NCI-H748 (cell line): ENCODE results near the gene MDH1.
"Not testable (repeated sequence)": the region's sequence is repeated elsewhere in the genome, so short reads cannot be mapped to it uniquely, and the experiment has no call there.

Experiments used
- DNase-seq: peaks from one replicate; lab custom pipeline; 2025; ENCODE audit not compliant: unreplicated experiment; lab: John Stamatoyannopoulos, UW

The MDH1 gene

DNA sequence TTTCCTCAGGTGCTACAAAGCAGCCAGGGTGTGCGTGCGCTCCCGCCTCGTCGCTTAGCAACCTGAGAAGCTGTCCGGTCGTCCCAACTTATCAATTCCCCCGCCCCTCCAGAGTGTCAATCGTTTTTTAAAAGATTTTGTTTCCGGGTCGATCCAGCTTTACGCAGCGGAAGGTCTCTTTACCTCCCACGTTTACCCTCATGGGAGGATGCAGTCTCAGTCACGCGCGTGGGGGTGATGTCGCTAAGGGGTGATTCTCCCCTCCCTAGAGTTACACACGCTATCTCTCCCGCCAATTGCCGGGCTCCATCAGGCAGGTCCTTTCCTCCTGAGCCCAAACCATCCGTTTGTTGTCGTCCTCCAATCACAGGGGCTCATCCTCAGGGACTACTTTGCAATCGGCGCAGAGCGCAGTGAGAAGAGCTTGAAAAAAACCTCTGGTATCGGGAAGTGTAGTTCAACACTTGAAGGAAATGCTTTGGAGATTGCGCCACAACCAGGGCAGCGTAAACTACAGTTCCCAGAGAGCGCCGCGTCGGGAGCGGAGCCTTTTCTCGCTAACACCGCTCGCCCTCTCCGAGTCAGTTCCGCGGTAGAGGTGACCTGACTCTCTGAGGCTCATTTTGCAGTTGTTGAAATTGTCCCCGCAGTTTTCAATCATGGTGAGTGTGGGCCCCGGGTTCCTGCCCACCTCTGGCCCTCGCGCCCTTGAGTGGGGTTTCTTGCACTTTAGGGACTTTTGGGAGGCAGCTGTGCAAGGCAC, at the start of gene MDH1, which contains the start of gene WDPCP:
MDH1 (plus strand) TSS at position 579 of the 763 bp plus-strand sequence; CDS start at position 660, 81 bp downstream.
WDPCP (minus strand) TSS at position 93 of the 763 bp plus-strand sequence. CDS start 206 bp downstream, outside the sequence.
- peak; percentile 98 for DNase-seq

GRCh38 chr2:63539416-63540162, 49.2 kb upstream of the MDH1 start:
- no peak for DNase-seq

DNA sequence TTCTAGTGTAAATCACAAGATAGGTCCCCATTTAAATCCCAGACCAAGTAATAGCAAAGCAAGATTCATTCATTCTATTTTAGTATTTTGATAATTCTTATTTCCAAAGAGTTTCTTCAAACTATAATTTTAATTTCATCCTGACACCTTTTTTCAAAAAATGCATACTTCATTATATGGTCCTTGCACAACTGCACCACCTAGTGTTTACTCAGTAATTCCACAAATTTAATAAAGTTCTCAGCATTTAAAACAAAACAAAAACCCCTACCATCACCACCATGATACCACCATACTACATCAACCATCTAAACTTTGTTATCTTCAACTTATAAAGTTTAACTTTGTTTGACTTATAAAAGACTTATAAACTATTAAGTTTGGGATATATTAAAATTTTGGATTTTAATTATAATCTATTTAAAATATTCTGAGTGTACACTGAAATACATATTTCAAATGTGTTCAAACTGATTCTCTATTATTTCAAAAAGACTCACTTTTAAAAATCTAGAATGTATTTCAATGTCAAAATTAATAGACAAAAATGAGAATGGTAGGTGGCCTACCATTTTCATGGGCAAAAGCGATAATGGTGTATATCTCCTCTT, 44.6 kb upstream of the MDH1 start:
- peak; percentile 13 for DNase-seq

DNA sequence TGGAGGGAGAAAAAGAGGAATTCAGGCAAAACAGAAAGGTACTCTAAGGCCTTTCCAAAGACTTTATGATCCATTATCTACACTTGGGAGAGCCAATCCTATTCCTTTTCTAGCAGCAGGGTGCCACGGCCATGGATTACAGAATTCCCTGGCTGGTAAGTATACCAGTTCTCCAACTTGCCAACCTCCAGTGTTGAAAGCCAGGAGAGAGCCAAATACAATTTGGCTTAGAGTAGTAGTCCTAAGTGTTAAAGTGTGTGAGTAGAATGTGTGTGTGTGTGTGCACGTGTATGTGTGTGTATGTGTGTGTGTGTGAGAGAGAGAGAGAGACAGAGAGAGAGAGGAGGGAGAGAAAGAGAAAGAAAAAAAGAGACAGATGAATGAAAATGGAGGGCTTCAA, 43.7 kb upstream of the MDH1 start:
- no peak for DNase-seq

DNA sequence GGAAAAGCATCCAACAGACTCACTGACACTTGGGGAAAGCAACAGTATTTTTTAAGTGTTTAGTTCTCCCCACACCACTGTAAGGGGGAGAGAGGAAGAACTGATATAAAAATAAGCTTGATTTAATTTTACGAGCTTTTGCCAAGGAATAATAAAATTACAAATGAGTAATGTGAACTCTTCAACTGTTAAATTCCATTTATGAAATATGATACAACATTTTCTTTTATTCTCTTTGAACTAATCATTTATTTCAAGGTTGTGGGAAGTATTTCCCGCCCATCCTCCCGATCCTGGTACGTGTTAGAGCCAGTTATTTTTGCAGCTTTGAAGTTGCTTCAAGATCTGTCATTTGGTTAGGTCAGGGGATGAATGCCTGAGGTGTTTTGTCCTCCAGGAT, 35.7 kb upstream of the MDH1 start:
- DNase-seq, result no peak

DNA sequence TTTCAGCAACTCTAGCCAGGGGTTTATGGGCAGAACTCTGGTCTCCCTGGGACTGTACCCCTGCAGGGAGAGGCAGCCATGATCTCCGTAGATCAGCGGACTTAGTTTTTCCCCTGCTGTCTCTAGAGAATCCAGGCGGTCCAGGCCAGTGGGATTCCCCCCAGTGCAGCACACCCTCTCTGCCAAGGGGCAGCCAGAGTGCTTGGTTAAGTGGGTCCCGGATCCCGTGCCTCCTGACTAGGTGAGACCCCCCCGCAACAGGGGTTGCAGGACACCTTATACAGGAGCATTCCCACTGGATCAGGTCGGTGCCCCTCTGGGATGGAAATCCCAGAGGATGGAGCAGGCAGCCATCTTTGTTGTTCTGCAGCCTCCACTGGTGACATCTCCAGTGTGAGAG, 33.5 kb upstream of the MDH1 start:
- DNase-seq, result no peak

GRCh38 chr2:63555931-63556330, 32.8 kb upstream of the MDH1 start:
- peak; percentile 5 for DNase-seq

GRCh38 chr2:63557819-63558218, 30.9 kb upstream of the MDH1 start:
- DNase-seq, result not testable (repeated sequence)

GRCh38 chr2:63558922-63559321, 29.8 kb upstream of the MDH1 start:
- DNase-seq, result not testable (repeated sequence)

- no peak for DNase-seq
Measured at GRCh38 chr2:63562751-63563150, 26.0 kb upstream of the MDH1 start.

DNA sequence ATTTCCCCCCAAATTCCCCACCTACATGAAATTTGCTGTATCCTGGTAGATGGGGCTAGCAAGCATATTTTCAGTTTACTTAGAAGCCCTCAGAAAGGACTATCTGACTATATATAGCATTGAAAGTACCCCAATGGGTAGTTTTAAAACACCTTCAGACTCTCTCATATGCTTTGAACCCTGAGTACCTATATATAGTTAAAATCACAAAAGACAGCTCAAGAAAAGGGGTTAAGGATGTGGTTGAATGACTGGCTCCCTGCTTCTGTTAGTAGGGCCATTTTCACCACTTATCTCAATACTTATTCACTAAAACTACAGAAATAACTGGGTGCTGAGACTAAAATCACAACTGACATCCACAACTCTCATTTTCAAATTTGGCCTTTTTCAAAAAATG, 19.0 kb upstream of the MDH1 start:
- DNase-seq, result no peak

DNA sequence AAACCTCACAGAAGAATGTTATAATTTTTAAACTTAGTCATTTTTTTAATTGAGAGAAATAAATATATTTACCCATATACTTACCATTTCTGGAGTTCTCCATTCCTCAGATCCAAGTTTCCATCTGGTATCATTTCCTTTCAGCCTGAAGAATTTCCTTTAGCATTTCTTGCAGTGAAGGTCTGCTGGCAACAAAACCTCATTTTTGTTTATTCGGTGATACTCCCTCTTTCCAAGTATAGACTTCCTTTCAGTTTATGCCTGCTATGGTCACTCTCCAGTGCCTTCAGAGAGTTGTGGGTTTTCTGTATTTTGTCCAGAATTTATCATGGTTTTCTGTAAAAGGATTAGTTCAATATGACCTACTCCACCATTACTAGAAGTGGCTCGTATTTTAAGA, 17.5 kb upstream of the MDH1 start:
- DNase-seq, result no peak

GRCh38 chr2:63572001-63572400, 16.8 kb upstream of the MDH1 start:
- DNase-seq, result no peak

- not testable (repeated sequence) for DNase-seq
Measured at GRCh38 chr2:63573026-63573425, 15.7 kb upstream of the MDH1 start.

GRCh38 chr2:63573726-63574345, 14.9 kb upstream of the MDH1 start:
- DNase-seq, result not testable (repeated sequence)

GRCh38 chr2:63576546-63576945, 12.2 kb upstream of the MDH1 start:
- DNase-seq, result no peak

DNA sequence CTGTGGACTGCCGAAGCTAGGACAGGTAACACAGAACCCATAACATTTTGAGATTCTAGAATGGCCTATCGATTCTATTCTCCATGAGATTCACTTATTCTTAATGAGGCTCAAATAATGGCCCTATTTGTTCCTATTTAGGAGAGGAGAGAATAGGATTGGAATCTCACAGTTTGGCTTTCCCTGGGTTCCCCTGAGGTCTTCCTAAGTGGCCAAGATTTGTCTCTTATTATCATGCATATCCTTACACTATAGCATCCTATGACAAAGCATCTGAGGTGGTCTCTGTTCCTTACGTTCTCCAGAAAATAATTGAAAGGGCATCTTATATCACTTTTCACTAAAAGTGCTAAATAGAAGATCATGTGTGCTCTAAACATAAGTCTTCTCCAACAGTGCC, 10.0 kb upstream of the MDH1 start:
- DNase-seq, result no peak

DNA sequence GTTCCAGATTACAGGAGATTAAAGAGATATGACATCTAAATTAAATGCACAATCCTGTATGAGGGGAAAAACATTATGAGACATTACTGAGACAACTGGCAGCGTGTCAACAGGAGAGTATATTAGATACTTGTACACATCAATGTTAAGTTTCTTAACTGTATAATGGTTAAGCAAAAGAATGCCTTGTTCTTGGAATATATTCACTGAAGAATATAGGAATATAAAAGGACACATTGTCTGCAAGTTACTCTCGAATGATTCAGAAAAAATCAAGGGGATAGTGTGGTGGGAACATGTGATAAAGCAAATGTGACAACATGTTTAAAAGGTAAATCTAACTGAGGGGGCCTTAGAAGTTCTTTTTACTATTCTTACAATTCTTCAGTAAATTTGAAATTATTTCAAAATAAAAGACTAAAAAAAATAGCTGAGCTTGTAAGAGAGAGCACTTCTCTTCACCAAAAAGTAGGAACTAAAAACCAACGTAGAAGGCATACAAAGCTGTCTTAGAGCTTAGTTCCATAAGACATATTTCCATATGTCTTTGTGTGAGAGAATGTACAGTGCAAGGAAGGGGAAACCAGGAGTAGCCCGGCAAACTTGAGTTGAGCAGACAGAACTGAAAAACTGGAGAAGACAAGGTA, 8.0 kb upstream of the MDH1 start:
- DNase-seq, result no peak

DNA sequence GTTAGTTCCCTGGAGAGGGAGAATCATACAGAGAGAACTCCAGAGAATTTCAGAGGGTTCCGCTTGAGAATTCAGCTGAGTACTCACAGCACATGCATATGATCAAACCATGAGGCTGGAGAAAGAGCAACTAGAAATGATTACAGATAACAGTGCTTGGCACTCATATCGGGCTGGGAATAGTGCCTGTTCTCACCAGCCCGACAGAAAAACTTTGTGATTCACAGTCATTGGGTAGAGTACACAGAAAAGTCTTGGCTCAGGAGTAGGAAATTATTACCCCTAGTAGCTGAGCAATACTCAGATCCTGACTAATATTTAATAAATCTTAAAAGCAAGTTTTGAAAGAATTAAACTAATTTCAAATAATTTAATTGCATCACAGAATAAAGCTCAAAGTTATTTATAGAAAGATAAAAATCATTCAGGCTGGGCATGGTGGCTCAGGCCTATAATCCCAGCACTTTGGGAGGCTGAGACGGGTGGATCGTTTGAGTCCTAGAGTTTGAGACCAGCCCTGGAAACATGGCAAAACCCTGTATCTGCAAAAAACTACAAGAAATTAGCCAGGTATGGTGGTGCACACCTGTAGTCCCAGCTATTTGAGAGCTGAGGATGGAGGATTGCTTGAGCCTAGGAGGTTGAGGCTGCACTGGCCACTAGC, 7.3 kb upstream of the MDH1 start:
- DNase-seq, result no peak

GRCh38 chr2:63582873-63583272, 5.9 kb upstream of the MDH1 start:
- DNase-seq, result no peak
